ENCODE measurements around the gene TMEM253.

TMEM253 gene

DNA sequence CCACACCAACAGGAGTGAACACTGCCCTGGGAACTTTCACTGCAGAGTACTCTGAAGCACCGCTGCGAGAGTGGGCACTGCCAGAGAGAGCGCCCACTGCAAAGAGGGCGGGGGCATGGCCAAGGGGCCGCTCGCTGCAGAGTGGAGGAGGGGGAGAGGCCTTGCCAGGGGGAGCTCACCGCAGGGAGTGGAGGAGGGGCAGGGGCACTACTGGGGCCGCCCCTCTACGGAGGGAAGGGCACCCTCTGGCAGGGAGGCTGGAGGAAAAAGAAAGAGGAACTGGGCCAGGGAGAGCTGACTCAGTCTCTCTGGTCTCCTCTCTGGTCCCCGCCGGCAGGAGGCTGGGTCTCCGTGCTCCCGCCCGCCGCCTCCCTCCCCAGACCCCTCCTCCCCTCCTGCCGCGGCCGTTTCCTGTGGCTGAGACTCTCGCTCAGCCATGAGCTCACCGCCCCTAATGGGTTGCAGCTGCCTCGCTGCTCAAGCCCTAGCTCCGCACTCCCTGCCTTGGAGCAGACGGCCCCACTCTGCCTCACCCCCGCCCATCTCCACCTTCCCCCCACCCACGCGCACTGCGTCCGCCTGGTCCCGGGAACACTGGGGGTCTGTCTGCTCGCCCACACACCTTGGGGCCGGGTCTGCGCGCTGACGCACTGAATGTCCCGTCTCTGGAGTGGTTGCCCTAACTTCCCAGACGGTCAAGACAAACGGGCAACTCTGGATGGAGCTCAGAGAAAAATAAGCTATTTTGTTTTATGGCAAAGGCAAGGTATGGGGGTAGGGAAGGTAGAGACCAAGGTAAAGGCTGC lies 29.4 kb upstream of the TMEM253 start:
- DNase-seq, result peak; percentile 27 to 82

DNA sequence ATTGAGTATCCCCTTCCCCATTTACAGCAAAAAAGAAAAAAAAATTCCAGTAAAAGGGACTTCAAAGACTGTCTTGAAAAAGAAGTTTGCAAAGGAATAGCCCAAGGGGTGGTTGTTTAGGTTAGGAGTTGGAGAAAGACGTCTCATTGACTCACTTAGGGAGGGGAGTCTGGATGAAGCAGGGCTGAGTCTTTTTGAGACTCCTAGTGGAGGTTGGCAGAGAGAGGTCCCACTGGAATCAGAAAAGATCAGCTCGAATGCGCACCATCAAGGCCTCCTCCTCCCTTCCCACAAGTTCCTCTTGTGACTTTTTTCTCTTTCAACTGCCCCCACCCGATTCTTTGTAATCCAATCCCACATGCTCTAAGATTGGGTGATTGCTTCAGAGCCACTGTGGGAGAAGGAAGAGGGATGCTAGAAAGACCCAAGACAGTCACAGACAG lies 28.8 kb upstream of the TMEM253 start:
- DNase-seq, result no peak

DNA sequence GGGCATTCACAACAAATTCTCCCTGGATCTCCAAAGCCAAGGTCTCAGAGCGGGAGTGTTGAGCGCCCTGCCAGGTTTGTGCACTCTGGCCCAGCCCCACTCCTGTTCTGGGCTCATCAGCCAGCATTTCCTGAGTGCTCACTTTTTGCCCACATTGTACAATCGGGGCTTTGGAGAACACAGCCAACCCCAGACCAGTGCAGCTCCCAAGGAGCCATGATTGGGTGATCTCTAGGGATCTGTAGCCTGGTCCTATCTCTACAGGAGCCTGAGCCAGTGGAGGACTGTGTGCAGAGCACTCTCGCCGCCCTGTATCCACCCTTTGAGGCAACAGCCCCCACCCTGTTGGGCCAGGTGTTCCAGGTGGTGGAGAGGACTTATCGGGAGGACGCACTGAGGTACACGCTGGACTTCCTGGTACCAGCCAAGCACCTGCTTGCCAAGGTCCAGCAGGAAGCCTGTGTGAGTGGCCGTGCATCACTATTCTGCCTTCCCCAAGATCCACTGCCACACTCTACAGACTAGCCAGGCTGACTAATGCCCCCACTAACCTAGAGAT lies 28.0 kb upstream of the TMEM253 start:
- no peak for DNase-seq

DNA sequence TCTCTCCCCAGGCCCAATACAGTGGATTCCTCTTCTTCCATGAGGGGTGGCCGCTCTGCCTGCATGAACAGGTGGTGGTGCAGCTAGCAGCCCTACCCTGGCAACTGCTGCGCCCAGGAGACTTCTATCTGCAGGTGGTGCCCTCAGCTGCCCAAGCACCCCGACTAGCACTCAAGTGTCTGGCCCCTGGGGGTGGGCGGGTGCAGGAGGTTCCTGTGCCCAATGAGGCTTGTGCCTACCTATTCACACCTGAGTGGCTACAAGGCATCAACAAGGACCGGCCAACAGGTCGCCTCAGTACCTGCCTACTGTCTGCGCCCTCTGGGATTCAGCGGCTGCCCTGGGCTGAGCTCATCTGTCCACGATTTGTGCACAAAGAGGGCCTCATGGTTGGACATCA lies 26.9 kb upstream of the TMEM253 start:
- no peak for DNase-seq

DNA sequence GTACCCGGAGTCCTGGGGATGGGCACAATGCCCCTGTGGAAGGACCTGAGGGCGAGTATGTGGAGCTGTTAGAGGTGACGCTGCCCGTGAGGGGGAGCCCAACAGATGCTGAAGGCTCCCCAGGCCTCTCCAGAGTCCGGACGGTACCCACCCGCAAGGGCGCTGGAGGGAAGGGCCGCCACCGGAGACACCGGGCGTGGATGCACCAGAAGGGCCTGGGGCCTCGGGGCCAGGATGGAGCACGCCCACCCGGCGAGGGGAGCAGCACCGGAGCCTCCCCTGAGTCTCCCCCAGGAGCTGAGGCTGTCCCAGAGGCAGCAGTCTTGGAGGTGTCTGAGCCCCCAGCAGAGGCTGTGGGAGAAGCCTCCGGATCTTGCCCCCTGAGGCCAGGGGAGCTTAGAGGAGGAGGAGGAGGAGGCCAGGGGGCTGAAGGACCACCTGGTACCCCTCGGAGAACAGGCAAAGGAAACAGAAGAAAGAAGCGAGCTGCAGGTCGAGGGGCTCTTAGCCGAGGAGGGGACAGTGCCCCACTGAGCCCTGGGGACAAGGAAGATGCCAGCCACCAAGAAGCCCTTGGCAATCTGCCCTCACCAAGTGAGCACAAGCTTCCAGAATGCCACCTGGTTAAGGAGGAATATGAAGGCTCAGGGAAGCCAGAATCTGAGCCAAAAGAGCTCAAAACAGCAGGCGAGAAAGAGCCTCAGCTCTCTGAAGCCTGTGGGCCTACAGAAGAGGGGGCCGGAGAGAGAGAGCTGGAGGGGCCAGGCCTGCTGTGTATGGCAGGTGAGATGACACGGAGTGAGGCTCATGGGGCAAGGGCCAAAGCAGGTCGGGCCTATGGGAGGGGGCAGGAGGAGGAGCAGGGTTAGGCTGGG lies 26.2 kb upstream of the TMEM253 start:
- no peak for DNase-seq

DNA sequence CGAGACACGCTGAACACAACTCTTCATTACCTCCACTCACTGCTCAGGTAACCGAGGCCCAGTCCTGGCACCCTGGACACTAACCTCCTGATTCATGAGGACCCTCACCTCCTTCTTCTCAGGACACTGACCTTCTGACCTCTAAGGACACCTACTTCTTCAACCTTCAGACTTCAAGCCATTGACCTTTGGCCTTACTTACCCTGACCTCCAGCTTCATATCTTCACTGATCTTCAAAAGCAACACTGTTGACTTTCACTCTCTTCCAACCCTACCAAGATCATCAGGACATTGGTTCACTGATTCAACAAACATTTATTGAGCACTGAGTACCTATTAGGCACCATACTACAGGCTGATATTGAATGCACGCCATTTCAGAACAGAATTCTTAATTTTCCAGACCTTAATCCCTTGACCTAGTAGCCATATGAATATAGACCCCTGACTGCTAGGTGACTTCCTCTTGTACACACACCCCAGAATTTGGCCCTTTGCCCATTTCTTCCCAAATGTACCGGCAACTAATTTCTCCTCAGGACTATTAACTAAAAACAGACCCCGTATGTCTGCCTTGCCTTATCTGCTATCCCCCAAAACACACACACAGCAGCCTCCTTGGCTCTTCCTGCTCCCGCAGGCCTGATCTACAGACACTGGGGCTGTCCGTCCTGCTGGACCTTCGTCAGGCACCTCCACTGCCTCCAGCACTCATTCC lies 25.0 kb upstream of the TMEM253 start:
- DNase-seq, result no peak

DNA sequence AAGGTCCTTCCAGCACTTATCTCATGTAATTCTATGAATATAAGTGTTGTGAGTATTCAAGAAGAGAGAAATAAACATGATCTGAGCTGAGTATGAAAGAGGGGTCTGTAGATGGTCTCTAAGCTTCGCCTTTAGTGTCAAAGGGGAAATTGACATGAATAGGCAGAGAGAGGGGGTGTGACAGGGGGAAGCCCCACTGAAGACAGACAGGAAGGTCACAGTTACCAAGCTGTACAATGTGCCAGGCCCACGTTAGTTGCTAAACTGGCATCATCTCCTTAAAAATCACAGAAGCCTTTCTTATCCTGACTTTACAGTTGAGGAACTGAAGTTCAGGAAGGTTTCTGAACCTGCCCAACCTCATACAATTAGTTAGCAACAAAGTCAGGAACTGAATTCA lies 23.2 kb upstream of the TMEM253 start:
- DNase-seq, result no peak

DNA sequence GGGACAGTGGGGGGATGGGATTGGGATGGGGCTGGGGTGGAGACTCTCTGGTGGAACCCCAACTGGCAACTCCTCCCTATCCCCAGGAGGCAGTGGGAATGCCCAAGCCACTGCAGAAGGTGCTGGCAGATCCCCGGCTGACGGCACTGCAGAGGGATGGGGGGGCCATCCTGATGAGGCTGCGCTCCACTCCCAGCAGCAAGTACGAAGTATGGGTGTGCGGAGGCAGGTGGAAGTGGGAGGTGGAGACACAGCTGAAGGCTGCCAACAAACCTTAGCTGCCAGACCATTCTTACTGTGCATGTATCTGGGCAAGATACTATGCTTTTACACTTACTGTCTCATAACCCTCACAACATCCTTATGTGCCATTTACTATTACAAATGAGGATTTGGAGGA lies 22.6 kb upstream of the TMEM253 start:
- DNase-seq, result no peak

DNA sequence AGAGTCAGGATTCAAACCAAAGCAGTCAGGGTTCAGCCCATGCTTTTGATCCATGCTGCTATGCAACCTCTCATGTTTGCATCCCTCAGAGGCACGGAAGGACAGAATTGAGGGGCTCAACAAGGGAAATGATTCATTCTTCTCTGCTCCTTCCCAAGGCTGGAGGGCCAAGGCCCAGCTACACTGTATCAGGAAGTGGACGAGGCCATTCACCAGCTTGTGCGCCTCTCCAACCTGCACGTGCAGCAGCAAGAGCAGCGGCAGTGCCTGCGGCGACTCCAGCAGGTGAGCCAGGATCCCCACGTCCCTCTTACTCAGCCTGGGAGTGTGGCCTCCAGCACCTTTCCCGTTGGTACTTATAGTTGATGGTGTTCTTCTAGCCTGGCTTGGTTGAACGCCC lies 22.1 kb upstream of the TMEM253 start:
- no peak for DNase-seq

DNA sequence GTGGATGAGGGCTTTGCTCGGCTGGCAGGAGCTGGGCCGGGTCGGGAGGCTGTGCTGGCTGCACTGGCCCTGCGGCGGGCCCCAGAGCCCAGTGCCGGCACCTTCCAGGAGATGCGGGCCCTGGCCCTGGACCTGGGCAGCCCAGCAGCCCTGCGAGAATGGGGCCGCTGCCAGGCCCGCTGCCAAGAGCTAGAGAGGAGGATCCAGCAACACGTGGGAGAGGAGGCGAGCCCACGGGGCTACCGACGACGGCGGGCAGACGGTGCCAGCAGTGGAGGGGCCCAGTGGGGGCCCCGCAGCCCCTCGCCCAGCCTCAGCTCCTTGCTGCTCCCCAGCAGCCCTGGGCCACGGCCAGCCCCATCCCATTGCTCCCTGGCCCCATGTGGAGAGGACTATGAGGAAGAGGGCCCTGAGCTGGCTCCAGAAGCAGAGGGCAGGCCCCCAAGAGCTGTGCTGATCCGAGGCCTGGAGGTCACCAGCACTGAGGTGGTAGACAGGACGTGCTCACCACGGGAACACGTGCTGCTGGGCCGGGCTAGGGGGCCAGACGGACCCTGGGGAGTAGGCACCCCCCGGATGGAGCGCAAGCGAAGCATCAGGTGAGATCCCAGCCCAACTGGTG lies 19.2 kb upstream of the TMEM253 start:
- no peak for DNase-seq

DNA sequence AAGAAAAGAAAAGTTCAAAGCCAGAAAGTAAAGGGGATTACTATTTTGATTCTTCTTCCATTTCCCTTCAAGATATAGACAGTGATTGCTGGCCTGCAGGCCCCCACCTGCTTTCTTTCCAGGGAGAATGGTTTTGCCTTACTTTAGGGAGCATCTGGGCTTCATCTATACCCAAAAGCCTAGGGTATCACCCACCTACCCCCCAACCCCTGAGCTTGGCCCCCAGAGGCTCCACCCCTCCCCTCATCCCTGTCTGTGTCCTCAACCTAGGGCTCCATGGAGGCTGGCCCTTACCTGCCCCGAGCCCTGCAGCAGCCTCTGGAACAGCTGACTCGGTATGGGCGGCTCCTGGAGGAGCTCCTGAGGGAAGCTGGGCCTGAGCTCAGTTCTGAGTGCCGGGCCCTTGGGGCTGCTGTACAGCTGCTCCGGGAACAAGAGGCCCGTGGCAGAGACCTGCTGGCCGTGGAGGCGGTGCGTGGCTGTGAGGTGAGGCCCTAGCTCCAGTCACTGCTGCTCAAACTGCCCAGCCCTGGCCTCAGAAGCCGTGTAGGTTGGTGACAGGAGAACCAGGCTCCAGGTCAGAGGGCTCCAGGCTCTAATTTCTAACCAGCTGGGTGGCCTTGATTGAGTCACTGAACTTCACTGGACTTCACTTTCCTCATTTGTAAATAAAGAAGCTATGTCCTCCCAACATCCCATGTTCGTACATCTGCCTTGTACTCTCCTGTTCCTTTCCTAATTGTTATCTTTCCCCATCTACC lies 17.1 kb upstream of the TMEM253 start:
- no peak for DNase-seq

DNA sequence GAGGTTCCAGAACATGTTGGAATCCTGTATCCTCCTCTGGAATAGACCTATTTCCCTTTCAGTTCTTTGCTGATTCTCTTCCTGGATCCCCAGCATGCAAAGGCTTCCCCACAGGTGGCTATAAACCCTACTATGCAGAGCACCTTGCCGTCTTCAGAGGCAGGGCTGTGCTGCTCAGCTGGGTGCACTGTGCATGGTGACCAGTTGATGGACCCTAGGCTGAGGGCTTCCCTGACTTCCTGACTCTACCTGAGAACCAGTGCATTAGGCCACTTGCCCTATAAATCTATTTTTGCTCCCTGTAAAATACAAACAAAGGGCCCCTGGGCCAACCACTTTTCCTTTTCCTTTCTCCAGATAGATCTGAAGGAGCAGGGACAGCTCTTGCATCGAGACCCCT lies 16.5 kb upstream of the TMEM253 start:
- no peak for DNase-seq

DNA sequence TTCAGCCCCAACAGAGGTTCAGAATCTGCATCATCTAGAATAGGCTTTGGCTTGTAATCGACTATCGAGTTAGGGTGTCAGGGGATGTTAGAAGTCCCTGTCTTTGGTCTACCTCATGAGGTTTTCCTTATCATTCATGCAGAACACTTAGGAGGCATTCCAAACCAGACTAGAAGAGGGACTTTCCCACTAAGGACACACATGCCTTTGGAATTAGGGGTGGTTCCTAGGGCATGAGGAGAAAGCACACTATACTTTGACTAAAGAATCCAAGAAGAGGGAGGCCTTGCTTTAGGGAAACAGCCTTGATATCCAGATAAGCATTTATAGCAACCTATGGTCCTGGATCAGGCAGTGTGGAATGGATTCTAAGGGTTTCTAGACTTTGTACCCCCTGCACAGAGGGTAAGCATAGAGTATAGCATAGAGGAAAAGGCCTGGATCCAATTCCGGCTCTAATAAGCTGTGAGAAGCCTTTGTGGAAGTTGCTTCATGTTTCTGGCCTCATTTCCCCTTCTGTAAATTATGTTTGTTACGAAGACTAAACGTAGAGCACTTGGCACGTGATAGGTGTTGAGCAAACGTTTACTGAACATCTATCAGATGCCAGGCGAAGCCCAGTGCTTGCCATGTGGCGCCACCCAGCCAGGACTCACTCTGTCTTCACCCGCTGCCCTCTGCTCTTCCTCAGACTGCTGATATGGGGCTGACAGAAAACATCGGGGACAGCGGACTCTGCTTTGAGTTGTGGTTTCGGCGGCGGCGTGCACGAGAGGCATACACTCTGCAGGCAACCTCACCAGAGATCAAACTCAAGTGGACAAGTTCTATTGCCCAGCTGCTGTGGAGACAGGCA lies 15.6 kb upstream of the TMEM253 start:
- DNase-seq, result no peak

DNA sequence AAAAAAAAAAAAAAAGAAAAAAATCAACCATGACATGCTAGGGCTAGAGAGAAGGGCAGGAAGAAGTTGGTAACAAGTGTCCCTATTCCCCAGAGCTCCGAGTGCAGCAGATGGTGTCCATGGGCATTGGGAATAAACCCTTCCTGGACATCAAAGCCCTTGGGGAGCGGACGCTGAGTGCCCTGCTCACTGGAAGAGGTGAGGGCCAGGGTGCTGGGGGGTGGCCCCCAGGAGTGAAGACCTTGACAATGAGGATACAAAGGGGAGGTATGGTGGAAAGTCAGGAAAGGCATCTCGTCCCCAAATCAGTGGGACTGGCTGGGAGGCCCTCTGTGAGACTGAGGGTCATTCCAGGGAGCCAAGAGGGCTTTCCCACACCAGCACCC lies 14.0 kb upstream of the TMEM253 start:
- DNase-seq, result no peak

DNA sequence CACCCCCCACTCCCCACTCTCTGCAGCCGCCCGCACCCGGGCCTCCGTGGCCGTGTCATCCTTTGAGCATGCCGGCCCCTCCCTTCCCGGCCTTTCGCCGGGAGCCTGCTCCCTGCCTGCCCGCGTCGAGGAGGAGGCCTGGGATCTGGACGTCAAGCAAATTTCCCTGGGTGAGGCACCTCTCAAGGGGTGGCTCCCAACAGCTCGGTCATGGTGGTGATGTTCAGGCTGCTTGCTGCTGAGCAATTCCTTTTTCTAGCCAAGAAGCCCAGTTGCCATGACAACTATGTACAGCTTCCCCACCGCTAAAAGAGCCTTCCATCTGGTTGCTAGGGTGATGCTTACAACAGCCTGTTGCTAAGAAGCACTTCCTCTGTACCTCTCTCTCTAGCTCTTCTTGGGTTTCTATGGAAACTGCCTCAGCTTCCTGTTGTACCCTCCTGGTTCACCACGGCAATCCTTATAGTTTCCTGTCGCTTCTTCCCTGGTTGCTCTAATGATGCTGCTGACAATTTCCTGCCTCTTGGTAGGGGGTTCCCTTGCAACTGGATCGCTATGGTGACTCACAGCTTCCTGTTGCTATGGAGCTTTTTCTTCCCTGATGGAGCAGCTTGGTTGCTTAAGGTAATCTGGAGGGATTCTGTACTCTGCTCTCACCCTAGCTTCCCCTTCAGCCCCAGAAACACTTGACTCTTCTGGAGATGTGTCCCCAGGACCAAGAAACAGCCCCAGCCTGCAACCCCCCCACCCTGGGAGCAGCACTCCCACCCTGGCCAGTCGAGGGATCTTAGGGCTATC lies 13.4 kb upstream of the TMEM253 start:
- peak in 1 of 2 experiments; percentile 62 for DNase-seq

DNA sequence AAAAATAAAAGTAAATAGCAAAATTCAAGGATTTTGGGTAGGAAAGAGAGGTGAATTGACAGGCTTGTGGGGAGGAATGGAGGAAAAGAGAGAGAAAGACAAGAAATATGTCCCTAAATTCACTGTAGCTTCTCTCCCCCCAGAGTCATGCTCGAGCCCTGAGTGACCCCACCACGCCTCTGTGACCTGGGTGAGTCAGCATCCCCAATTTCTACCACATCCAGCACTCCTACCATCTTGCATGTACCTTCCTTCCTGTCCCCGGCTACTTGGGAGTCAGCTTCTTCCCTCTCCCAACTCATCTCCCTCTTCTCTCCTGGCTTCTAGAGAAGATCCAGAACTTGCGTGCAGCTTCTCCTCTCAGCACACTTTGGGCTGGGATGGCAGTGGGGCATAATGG lies 12.2 kb upstream of the TMEM253 start:
- DNase-seq, result no peak

DNA sequence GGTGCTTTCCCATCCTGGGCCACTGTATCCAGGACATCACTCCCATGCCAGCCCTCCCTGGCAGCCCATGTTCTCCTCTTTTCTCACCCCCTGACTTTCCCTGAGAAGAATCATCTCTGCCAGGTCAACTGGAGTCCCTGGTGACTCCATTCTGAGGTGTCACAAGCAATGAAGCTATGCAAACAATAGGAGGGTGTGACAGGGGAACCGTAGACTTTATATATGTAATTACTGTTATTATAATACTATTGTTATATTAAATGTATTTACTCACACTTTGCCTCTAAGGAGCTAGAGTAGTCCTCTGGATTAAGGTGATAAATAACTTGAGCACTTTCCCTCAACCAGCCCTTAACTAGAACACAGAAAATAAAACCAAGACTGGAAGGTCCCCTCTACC lies 11.6 kb upstream of the TMEM253 start:
- DNase-seq, result no peak

DNA sequence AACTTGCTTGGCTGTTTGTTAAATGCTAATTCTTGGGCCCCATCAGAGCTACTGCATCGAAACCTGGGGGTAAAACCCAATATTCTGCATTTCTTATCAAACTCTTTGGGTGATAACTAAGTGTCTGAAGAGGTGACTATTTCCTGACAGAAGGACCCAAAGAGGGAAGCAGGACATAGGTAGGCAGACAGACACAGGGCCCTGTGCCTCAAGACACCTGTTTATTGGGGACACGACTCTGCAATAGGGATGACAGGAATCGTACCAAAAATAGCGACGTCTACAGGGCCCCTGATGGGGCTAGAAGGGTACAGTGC lies 11.0 kb upstream of the TMEM253 start:
- DNase-seq, result no peak

DNA sequence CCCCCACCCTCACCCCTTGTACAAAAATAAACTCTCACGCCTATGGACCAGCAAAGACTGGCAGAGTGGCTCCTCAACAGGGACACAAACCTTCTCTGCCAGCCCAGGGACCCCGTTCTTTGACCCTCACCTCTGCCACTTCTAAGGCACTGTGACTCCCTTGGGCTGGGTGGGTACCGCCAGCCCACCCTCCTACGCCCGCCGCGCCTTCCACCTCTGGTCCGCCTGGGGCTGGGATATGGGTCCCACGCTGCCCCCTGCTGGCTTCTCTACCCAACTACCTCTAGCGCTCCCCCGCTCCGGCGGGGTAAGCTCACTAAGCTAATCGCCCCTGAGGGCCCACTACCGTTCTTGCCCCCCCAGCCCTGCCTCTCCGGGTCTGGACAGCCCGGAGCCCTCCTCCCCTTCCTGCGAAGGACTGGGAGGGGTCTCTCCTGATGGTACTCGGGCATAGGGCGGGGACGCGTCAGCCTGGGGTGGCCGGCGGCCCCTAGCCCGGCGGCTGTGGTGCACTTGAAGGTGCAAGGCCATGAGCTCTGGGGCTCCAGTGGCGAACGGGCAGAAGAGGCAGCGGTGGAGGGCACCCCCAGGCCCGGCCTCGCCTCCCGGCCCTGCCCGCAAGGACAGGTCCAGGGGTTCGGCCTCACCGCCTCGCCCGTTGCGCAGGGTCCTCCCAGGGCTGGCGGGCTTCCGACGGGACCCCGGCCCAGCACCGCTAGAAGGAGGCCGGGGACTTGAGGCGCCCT lies 10.5 kb upstream of the TMEM253 start:
- DNase-seq, result no peak

All from NCI-H446 (cell line).